NCI-H460 (cell line): ENCODE results near the gene DIS3L2. TPM values are rescaled to one million over a fixed set of nuclear protein-coding genes. Genes with fewer than 3 reads are reported as not detected.
"Not testable (repeated sequence)": the region's sequence is repeated elsewhere in the genome, so short reads cannot be mapped to it uniquely, and the experiment has no call there.

ENCODE experiments used
- DNase-seq: peaks from one replicate; pipeline ENCODE4 v3.0.0-alpha.2; 2016; ENCODE audit warnings: low read depth; ENCODE audit errors: extremely low read depth
- total RNA-seq: library from RNA; depleted of rRNA; stranded (reverse); fragments of >200 nt; shearing (Covaris generic); gene quantifications from 2 replicates; pipeline ENCODE4 v1.2.3, GENCODE V29; 2014

Gene DIS3L2
- total RNA-seq, 1 experiment from 2014 or later: 26.0 TPM

DNA sequence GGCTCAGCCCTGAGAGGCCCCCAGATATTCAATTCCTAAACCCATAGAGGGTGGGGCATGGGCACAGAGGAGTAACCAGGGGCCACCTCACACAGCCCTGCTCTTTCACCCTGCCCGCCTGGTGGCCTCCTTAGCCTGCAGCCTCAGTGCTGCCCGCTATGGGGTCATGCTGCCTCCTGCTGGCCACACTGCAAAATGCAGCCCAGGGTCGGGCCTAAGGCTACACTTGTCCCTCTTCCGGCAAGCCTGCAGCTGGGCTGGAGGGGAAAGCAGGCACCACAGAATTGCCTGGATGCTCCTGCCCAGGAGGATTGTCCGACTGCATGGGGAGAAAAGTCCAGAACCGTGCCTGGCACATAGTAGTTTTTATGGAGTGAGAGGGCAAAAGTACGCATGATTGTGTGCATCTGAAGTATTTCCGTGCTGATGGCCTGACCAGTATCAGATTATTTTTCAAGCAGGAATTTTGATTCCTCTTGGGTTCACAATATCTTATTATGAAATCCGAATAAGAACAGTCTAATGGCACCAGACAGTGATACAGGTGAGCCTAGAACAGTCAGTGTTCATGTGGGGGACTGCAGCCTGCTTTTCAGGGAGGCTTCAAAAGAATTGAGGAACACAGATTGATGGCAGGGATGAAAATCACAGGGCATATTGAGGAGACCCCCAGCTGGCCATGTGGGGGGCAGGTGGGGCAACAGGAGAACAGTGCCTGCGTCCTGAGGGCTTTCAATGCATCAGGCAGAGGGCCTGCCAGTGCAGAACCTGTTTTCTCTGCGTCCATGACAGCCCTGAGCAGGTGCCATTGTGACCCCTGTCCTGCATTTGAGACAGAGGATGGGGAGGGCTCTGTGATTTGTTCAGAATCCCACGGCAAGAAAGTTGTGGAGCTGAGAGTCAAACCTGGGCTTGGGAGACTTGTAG lies 365.9 kb downstream of the DIS3L2 start:
- peak; percentile 40 for DNase-seq

DNA sequence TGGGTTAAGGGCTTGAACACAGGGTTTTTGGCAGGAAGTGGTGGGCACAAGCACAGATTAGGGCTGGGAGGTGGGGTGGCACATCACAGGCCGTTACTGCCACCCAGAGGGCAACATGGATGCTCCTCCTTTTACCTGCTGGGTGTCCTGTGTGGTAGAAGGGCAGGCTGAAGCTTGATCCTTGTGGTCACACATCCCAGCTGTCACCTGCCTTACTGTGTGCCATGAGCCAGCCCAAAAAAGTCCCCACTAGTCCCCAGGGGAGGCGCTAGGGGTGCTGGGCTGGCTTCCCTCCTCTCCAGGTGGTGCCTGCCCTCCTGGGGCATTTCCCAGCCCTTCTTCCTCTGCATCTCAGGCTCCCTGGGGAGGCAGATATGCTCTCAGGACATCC lies 366.5 kb downstream of the DIS3L2 start:
- DNase-seq: no peak

- DNase-seq: no peak
Observed at GRCh38 chr2:232328516-232329460, 367.3 kb downstream of the DIS3L2 start.

- DNase-seq: no peak
Observed at GRCh38 chr2:232329716-232330067, 368.2 kb downstream of the DIS3L2 start.

DNA sequence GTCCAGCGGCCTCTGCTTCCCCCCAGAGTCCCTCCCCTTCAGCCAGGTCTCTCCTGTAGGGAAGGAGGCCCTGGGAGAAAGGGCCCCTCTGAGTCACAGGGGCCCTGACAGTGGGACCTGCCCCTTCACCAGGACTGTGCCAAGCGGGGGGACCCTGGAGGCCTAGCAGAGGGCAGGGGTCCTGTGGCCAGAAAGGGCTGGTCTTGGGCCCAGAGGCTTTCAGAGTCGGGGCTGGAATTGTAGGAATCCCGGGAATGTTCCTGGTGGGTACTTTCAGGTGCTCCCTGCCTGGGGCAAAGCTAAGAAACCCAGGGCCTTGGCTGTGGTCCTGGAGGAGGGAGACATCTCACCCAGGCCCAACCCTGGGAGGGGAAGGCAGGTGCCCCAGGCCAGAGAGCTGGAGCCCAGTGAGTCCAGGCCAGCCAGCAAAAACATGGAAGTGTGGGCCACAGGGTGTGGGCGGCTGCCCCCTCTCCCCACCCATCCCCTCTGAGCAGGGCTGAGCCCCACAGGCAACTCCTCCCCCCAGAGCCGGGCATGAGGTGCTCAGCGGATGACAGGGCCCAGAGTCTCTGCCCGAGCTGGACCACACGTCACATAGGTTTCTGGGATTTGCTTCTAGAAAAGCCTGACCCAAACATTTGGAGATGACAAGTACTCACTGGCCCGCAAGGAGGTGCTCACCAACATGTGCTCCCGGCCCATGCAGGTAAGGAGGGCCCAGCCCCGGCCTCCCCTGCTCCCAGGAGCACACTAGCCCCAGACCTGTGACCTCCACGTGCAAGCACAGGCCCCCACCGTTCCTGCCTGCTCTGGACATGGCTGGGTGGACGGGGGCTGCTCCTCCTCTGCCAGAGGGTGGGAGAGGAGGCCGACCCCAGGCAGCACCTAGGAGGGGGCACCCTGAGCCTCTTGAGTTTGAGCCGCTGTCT lies 368.8 kb downstream of the DIS3L2 start:
- DNase-seq: no peak

- DNase-seq: not testable (repeated sequence)
Observed at GRCh38 chr2:232331061-232331460, 369.5 kb downstream of the DIS3L2 start.

DNA sequence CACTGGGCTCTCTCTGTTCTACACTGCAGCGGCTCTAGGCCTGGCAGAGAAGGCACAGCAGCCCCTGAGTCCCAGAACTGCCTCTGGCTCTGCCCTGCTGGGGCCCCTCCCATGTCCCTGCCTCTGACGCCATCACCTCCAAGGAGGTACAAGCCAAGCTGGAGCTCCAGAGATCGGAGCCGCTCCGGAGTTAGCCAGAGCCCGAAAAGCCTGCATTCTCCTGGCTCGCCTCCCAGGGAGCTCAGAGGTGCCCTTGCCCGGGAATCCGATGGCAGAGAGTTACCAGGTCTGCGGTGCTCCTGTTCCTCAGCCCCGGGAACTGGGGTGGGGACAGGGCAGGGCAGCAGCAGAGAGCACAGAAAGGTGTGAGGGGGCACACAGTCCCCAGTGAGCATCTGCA lies 370.1 kb downstream of the DIS3L2 start:
- DNase-seq: not testable (repeated sequence)

GRCh38 chr2:232332244-232332939 lies 370.9 kb downstream of the DIS3L2 start:
- DNase-seq: not testable (repeated sequence)

DNA sequence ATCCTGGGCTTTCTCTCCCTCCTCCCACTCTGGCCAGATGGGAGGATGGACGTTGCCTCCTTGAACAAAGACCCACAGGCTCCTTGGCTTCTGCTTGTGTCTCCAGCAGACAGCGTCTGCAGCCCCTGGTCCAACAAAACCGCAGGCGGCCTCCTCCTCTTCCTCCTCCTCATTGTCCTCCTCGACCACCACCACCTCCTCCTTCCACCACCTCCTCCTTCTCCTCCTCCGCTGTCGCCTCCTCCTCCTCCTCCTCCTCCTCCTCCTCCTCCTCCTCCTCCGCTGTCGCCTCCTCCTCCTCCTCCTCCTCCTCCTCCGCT lies 371.4 kb downstream of the DIS3L2 start:
- no peak for DNase-seq

DNA sequence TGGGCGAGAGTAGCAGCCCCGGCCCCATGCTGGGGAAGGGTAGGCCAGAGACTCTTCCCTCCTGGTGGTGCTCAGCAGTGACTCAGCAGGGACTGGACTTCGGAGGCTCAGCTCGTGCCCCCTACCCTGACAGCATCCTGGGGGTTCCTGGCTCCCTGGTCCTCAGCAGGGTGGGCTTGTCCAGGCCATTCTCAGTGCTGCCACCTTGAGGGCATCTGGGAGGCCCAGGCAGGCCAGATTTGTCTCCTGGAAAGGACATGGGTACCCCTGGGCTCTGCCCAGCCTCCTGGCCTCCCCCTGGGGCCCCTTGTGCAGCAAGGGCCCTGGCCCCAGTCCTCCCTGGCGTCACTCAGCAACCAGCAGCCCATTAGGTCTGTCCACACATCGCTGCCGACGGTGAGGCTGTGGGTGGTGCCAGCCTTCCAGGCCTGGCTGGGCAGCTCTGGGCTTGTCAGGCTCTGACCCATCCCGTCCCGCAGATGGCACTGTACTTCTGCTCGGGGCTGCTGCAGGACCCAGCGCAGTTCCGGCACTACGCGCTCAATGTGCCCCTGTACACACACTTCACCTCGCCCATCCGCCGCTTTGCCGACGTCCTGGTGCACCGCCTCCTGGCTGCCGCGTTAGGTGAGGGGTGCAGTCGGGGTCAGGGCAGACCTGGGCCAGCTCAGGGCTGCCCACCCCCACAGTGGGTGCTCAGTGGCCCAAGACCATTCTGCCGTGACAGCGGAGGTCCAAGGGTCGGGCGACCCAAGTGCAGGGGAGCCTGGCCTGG lies 372.0 kb downstream of the DIS3L2 start:
- DNase-seq: no peak

- not testable (repeated sequence) for DNase-seq
Observed at GRCh38 chr2:232334136-232334884, 372.8 kb downstream of the DIS3L2 start.

DNA sequence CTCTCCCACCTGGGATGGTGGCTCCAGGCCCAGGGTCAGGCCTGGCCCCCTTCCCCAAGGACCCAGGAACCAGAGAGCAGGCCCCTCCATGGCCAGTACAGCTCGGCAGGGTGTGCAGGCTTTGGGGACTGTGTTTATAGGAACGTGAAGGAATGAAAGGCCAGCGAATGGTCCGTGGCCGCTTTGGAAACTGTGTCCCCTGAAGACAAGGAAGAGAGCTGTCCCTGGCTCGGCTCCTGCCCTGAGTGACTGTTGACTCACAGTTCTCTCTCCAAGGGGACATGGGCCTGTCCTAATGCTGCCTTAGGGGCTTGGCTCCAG lies 373.3 kb downstream of the DIS3L2 start:
- not testable (repeated sequence) for DNase-seq

- not testable (repeated sequence) for DNase-seq
Observed at GRCh38 chr2:232335206-232335858, 373.8 kb downstream of the DIS3L2 start.

GRCh38 chr2:232335859-232336215 lies 374.3 kb downstream of the DIS3L2 start:
- no peak for DNase-seq

- no peak for DNase-seq
Observed at GRCh38 chr2:232336241-232336736, 374.8 kb downstream of the DIS3L2 start.

- no peak for DNase-seq
Observed at GRCh38 chr2:232336981-232337720, 375.6 kb downstream of the DIS3L2 start.

DNA sequence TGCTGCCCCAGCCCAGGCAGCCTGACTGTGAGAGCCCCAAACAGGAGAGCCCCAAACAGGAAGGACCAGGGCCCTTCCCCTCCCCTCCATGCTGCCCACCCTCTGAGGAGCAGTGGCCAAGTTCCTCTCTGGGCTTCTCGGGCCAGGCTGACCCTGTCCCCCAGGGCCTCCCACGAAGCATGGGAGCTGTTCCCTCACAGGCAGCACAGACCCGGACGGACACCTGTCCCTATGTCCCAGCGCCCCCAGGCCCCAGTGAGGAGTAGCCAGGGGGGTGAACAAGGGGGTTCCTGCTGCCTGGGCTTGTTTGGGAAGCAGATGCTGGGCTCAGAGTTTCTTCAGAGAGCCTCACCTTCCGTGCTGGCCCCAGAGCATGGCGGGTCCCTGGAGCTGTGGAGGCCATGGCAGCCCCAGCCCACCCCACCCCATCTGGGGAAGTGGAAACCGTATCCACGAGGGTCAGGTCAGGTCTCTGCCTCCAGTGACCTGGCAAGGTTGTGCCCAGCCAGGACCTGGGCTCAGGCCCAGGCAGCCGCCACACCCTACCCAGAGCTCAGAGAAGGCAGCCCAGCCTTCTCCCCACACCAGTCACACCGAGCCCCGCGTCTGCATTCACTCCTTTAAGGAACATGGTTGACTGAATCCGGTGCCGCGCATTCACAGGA lies 376.7 kb downstream of the DIS3L2 start:
- DNase-seq: not testable (repeated sequence)
